Pancreas (tissue), 10 donors: Measurements from ENCODE around the gene RAPGEF5. TPM values are rescaled to one million over a fixed set of nuclear protein-coding genes. Genes with fewer than 3 reads are reported as not detected.

ENCODE experiments used
- ATAC-seq, 4 donors: fragments of 200-7000 bp; cut with Tn5 transposase; one replicate each; pipeline versions ENCODE4 v1.8.0 to v1.9.1; 2020; ENCODE audit warnings: mild to moderate bottlenecking in 4 of 4, moderate library complexity in 4 of 4
- DNase-seq, 6 donors: peaks; one replicate each; pipeline ENCODE4 v3.0.0-alpha.2; 2020
- FAIRE-seq: peaks from 2 replicates; lab custom pipeline; 2012; peaks lifted over from hg19 to GRCh38; lab: Jason Lieb, UNC
- H3K27ac ChIP-seq, 4 donors: fragments of 200-600 bp; sonication (generic); 1 replicate in 3 of 4; 2 replicates in 1 of 4; pipeline versions ENCODE4 v1.5.0 to v1.8.0; 2020
- H3K27me3 ChIP-seq, 4 donors: fragments of 200-600 bp; one replicate each; pipeline ENCODE4 v1.8.0; 2021
- H3K36me3 ChIP-seq, 3 donors: fragments of 200-600 bp; sonication (generic) in 1 of 3; one replicate each; pipeline versions ENCODE4 v1.5.0 to v1.8.0; 2020 to 2021
- H3K4me1 ChIP-seq, 3 donors: fragments of 200-600 bp; one replicate each; pipeline ENCODE4 v1.8.0; 2021
- H3K4me3 ChIP-seq, 4 donors: fragments of 200-600 bp; sonication (generic) in 2 of 4; one replicate each; pipeline versions ENCODE4 v1.5.0 to v1.8.0; 2020 to 2021
- H3K9me3 ChIP-seq, 4 donors: fragments of 200-600 bp; one replicate each; pipeline ENCODE4 v1.8.0; 2021
- WGBS, 2 donors: extraction: QIAGEN DNeasy Blood & Tissue Kit; methylation state at CpG; one replicate each; pipeline ENCODE4 v1.1.7; 2013; 5-methylcytosine and 5-hydroxymethylcytosine counted together
- intact Hi-C, 3 donors: fragments of 100-400 bp; cut with DNase I; formaldehyde crosslinking; loops; one replicate each; pipeline versions ENCODE4 v1.11.1 to v1.14.2; 2022
- polyA plus RNA-seq, 2 donors: library from polyadenylated mRNA; stranded (reverse); fragments of 200-250 nt; gene quantifications; one replicate each; pipeline ENCODE4 v1.2.3, GENCODE V29; 2013
- total RNA-seq, 6 donors: library from RNA; stranded (reverse); fragmentation: NEBNext Ultra II Directional in 4 of 6; extraction: Animal tissue kit (Norgen Biotek cat#: 25700) in 4 of 6; gene quantifications; one replicate each; pipeline versions ENCODE4 v1.2.1 to v1.2.4, GENCODE V29; 2021 to 2023
- TF ChIP-seq, protein P1 (sequence below), 4 donors: fragments of 200-600 bp; sonication (generic) in 3 of 4; IDR thresholded peaks; one replicate each; pipeline versions ENCODE4 v1.5.0 to v1.8.0; 2021; ENCODE audit warnings: antibody characterized with exemption in 4 of 4
- donor health status: healthy with polysubstance abuse.
- donor health status: DM: no; HTN: no; CAD: no; lungs with moderate emphysema.
- donor health status: DM: no; HTN: no; CAD: no.
- donor health status: control.
- donor health status: control.
- donor health status: Bipolar disorder and iron deficiency.
- donor health status: DM: yes; HTN: yes; CAD: no.
- donor health status: DM: no; HTN: no; CAD: no.
- donor health status: DM: no; HTN: no; CAD: no.
- donor health status: DM: yes; HTN: yes; CAD: no.

RAPGEF5 gene
- total and polyA plus RNA-seq, 8 donors, result 7.5 to 38.9 (median 29.1) TPM

- Histone ChIP-seq H3K4me3 (no peak overlapping the region), H3K9me3 (no peaks in the 10 kb centered on the region), H3K36me3 (no peaks in the 10 kb centered on the region), H3K27ac (no peak overlapping the region), H3K4me1 (no peaks in the 10 kb centered on the region), H3K27me3 (no peaks in the 10 kb centered on the region)
- ATAC-seq, result no peak
- TF ChIP-seq, protein P1, sequence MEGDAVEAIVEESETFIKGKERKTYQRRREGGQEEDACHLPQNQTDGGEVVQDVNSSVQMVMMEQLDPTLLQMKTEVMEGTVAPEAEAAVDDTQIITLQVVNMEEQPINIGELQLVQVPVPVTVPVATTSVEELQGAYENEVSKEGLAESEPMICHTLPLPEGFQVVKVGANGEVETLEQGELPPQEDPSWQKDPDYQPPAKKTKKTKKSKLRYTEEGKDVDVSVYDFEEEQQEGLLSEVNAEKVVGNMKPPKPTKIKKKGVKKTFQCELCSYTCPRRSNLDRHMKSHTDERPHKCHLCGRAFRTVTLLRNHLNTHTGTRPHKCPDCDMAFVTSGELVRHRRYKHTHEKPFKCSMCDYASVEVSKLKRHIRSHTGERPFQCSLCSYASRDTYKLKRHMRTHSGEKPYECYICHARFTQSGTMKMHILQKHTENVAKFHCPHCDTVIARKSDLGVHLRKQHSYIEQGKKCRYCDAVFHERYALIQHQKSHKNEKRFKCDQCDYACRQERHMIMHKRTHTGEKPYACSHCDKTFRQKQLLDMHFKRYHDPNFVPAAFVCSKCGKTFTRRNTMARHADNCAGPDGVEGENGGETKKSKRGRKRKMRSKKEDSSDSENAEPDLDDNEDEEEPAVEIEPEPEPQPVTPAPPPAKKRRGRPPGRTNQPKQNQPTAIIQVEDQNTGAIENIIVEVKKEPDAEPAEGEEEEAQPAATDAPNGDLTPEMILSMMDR (IDR thresholded peaks at IDR 0.05), result no peak
- FAIRE-seq, result no peak
- no peak for DNase-seq
- 92 to 95% methylated on average over 2 of the region's 2 CpGs for WGBS, 2 donors
- intact Hi-C loops, result no loop called here
Measured at GRCh38 chr7:22380333-22380732, 23.4 kb upstream of the RAPGEF5 start.

GRCh38 chr7:22378199-22378980 lies 21.4 kb upstream of the RAPGEF5 start:
- intact Hi-C loops, result no loop called here
- no peaks in the 10 kb centered on the region for H3K9me3 ChIP-seq
- 54 to 75% methylated on average over 7 of the region's 7 CpGs for WGBS, 2 donors
- H3K4me1 ChIP-seq, result peaks cover 0 to 3% (median 0%) of the 10 kb centered on the region in 3 donors
- FAIRE-seq, result no peak
- TF ChIP-seq, protein P1 (IDR thresholded peaks at IDR 0.05), result no peak
- H3K36me3 ChIP-seq, result no peaks in the 10 kb centered on the region
- H3K27ac ChIP-seq, result no peak overlapping the region
- no peak for DNase-seq
- no peaks in the 10 kb centered on the region for H3K27me3 ChIP-seq
- ATAC-seq, result no peak
- H3K4me3 ChIP-seq, result no peak overlapping the region

GRCh38 chr7:22377703-22378102 lies 20.7 kb upstream of the RAPGEF5 start:
- no peaks in the 10 kb centered on the region for H3K27me3 ChIP-seq
- TF ChIP-seq, protein P1 (IDR thresholded peaks at IDR 0.05), result no peak
- no peak overlapping the region for H3K4me3 ChIP-seq
- ATAC-seq, result no peak
- WGBS, 2 donors, result 88 to 89% methylated on average over 2 of the region's 2 CpGs
- intact Hi-C loops, result no loop called here
- no peaks in the 10 kb centered on the region for H3K9me3 ChIP-seq
- FAIRE-seq, result no peak
- H3K4me1 ChIP-seq, result peaks cover 0 to 10% (median 0%) of the 10 kb centered on the region in 3 donors
- DNase-seq, result no peak
- no peaks in the 10 kb centered on the region for H3K36me3 ChIP-seq
- H3K27ac ChIP-seq, result no peak overlapping the region

GRCh38 chr7:22375359-22376048 lies 18.6 kb upstream of the RAPGEF5 start:
- no peaks in the 10 kb centered on the region for H3K27me3 ChIP-seq
- intact Hi-C loops, result no loop called here
- 94 to 96% methylated on average over 2 of the region's 2 CpGs for WGBS, 2 donors

More at GRCh38 chr7:22375359-22376048, 18.6 kb upstream of the RAPGEF5 start:
- FAIRE-seq, result no peak
- ATAC-seq, result no peak
- DNase-seq, result no peak
- Histone ChIP-seq H3K27ac (no peak overlapping the region), H3K36me3 (no peaks in the 10 kb centered on the region), H3K9me3 (no peaks in the 10 kb centered on the region), H3K4me1 (peaks cover 0 to 10% (median 0%) of the 10 kb centered on the region in 3 donors), H3K4me3 (no peak overlapping the region)
- TF ChIP-seq, protein P1 (IDR thresholded peaks at IDR 0.05), result no peak
